HG02588 (cell line): ENCODE data around the gene STRA8.

Experiments
- ATAC-seq: cut with Tn5 transposase; IDR thresholded peaks from one replicate; pipeline ENCODE4 v1.9.1; 2021; ENCODE audit warnings: mild to moderate bottlenecking, moderate library complexity; ENCODE audit not compliant: unreplicated experiment

Gene STRA8

GRCh38 chr7:135233570-135233969, at the start of gene STRA8:
STRA8 (plus strand) TSS chr7:135233838; CDS start chr7:135240525, 6,687 bp downstream.
- ATAC-seq = no peak

GRCh38 chr7:135184254-135184841, 49.3 kb upstream of the STRA8 start:
- no peak for ATAC-seq

- ATAC-seq = no peak
These were observed 48.0 kb upstream of the STRA8 start for GRCh38 chr7:135185471-135186260.

- no peak for ATAC-seq
These were observed 47.4 kb upstream of the STRA8 start for GRCh38 chr7:135186261-135186540.

GRCh38 chr7:135186841-135187253, 46.8 kb upstream of the STRA8 start:
- peak; percentile 45 for ATAC-seq

GRCh38 chr7:135188298-135188984, 45.2 kb upstream of the STRA8 start:
- ATAC-seq = peak; percentile 53

GRCh38 chr7:135189221-135189662, 44.4 kb upstream of the STRA8 start:
- no peak for ATAC-seq

GRCh38 chr7:135189961-135190360, 43.7 kb upstream of the STRA8 start:
- no peak for ATAC-seq

- ATAC-seq = no peak
These were observed 42.9 kb upstream of the STRA8 start for GRCh38 chr7:135190703-135191102.

GRCh38 chr7:135192914-135193536, 40.6 kb upstream of the STRA8 start:
- ATAC-seq = no peak

- no peak for ATAC-seq
These were observed 40.0 kb upstream of the STRA8 start for GRCh38 chr7:135193615-135194081.

- no peak for ATAC-seq
These were observed 39.0 kb upstream of the STRA8 start for GRCh38 chr7:135194494-135195095.

GRCh38 chr7:135195156-135195555, 38.5 kb upstream of the STRA8 start:
- ATAC-seq = no peak

- no peak for ATAC-seq
These were observed 37.5 kb upstream of the STRA8 start for GRCh38 chr7:135195968-135196629.

GRCh38 chr7:135197343-135197742, 36.3 kb upstream of the STRA8 start:
- peak; percentile 66 for ATAC-seq

GRCh38 chr7:135197906-135198655, 35.6 kb upstream of the STRA8 start:
- ATAC-seq = peak; percentile 22

- ATAC-seq = no peak
These were observed 34.2 kb upstream of the STRA8 start for GRCh38 chr7:135199439-135199838.

- no peak for ATAC-seq
These were observed 32.8 kb upstream of the STRA8 start for GRCh38 chr7:135200821-135201331.

GRCh38 chr7:135201350-135201749, 32.3 kb upstream of the STRA8 start:
- no peak for ATAC-seq

- ATAC-seq = no peak
These were observed 29.3 kb upstream of the STRA8 start for GRCh38 chr7:135204341-135204749.
